NCI-H2196 treated with DMSO at 0.1 percent for 48 hours (cell line): ENCODE measurements around the gene MED26.

Source experiments
- DNase-seq: peaks from one replicate; lab custom pipeline; 2025; ENCODE audit not compliant: unreplicated experiment; lab: John Stamatoyannopoulos, UW

MED26 gene

DNA sequence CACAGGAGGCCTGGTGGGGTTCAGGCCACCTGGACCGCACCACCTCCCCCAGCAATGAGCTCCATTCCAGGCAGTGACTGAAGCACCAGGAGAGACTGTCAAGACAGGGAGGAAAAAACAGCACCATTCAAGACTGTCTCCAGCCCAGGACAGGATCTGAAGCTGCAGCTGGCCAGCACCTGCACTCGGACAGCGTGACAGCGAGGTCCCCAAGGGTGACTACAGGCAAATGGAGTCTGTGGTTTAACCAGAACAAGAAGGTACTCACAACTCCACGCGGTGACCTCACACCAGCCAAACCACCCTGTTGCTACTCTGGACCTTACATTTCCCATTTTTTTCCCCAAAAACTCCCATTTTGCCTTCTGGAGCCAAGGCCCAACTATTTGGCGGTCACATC is 9.8 kb downstream of the MED26 start:
- DNase-seq: no peak

DNA sequence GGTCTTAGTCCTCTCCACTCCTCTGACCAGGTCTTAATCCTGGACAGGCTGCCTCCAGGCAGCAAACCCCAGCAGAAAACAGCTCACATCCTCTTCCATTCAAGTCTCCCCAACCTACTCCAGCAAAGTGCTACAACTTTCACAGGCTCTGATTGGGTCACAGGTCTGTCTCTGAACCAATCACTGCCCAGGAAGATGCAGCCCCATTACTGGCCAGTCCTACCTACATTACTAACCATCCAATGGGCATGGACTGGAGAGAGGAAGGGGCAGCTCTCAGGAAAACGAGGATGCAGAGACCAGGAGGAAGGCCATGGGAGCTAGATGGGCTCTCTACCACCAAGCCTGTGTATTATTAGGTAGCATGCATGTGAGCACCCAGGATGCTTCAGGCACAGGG is 12.2 kb downstream of the MED26 start:
- DNase-seq: no peak

DNA sequence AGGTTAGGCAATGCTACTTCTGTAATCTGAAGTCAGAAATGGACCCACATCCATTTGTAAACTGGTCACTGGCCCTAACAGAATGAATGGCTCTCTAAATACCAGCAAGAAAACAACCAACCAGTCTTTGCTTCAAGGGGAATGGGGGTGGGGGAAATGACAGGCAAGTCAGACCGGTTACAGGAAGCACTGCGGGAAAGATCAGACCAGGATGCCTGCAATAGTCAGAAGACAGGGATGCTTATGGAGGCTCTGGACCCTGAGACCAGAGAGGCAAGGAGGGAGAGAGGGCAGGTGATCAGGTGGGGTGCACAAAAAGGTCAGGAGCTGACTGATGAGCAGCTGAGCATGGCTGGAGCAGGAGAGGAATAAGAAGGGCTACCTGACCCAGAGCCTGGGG is 13.1 kb downstream of the MED26 start:
- DNase-seq: no peak

DNA sequence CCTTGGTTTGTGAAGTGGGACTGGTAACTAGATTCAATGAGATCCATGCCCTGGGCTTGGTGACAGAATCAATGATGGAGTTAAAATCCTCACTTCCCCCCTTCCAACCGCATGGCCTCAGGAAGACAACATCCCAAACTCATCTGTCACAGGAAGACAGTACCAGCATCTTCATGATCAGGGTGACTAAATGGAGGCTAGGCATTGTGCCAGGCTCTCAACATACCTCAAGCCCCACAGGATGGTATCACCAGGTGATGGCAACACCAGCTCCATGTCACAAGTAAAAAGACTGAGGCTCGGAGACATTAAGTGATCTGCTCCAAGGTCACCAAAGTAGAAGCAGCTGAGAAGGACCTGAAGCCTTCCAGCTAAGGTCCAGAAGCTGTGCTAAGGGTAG is 14.2 kb downstream of the MED26 start:
- DNase-seq: no peak

DNA sequence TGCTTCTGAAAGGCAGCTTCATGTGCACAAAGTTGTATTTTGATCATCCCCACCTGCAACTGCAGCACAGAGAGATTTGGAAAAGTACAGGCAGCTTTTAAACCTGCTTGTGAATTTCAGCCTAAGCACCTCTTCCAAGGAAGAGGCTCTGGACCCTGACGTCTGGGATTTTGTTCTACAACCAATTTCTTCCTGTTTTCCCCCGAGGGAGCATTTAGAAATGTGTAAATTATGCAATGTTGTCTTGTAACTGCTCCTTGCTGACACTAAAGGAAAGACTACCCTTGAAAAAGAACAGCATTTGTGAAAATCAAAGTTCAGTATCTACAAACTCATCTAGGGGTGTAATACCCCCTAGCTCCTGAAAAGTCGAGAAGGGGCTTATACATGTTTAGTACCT is 15.4 kb downstream of the MED26 start:
- DNase-seq: no peak

DNA sequence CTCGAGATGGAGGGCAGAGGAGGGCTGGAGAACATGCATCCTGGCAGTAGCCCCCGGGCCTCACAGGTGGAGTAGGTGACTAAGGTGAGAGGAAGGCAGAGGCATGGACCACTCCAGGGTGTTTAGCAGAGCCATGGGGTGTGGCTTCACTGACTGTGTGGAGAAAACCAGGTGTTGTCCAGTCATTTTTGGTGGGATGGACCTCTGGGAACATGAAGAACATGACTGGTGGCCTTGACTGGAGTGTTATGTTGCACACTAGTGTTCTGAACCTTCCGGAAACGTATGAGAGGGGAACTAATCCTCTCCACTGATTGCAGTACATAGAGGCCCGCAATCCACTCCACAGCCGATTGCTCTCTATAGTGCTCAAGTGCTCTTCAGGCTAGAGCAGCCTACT is 16.9 kb downstream of the MED26 start:
- DNase-seq: no peak

DNA sequence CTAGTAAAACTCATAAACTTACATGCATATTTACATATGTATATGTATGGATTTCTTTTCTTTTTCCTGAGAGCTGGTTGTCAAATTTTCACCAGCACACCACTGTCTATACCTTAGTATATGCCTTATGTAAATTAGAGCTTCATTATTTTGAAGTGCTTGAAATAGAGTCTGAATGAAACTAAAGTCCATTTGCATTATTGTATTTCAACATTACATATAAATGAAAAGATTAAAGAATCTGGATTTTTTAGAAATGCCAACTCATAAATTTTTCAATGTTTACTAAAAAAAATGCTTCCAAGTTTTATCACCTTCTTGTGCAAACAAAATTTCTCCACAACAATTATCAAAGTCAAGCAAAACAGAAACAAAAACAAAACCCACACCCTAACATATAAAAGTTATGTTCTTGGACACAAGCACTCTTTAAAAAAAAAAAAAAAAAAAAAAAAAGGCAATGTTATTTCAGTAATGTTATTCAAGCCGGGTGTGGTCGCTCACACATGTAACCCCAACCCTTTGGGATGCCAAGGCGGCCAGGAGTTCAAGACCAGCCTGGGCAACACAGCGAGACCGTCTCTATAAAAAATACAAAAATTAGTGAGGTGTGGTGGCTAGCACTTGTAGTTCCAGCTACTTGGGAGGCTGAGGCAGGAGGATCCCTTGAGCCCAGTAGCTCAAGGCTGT is 18.3 kb downstream of the MED26 start:
- no peak for DNase-seq

DNA sequence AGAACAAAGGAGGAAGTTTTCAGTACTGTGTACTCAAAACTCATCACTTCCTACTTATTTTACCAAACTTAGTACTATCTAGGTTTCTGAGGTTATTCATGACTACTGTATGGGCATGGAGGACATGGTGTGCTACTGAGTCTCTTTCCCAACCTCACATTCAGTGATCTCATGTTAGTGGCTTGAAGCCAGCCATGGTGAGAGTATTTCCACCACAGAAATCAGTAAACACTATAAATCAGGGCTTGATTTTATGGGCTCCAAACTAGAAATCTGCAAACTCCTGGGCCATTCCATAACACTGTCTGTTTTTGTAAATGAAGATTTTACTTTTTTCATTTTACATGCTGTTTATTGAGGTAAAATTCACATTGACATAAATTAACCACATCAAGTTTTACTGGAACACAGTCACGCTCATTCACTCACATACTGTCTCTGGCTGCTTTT is 19.7 kb downstream of the MED26 start:
- no peak for DNase-seq

DNA sequence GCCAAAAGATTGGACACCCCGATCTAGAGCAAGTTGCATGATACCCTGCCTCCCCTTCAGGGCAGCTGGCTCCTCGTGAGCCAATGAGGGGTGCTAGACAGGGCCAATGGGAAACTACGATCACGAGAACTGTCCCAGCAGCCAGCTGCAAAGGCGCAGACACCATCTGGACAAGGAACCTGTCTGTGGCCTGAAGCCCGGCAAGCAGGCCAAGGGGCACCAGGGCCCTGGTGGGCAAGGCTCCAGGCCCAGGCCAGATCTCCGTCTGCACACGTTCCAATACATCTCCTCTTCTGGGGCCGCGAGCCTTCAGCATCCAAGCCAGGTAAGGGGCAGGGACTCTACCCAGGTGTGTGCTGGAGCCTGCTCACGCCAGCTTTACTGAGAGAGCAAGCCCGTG is 20.2 kb downstream of the MED26 start:
- no peak for DNase-seq

DNA sequence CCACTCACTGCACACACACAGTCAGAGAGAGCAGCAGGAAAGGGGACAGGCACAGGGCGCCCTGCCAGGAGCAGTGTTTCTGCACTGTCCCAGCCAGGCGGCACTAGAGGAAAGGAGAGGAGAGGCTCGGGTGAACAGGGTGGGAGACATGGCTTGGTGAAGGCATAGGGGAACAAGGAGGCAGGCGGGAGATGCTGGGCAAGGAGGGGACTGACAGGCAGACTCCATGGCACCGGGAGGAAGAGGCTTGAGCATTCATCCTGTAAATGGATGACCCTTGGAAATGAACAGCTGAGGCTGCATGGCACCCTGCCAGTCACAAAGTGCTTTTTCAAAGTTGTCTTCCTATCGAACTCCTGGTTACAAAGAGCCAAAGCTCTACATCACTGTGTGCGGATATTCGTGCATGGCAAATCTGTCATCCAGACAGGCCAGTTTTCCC is 22.4 kb downstream of the MED26 start:
- no peak for DNase-seq

DNA sequence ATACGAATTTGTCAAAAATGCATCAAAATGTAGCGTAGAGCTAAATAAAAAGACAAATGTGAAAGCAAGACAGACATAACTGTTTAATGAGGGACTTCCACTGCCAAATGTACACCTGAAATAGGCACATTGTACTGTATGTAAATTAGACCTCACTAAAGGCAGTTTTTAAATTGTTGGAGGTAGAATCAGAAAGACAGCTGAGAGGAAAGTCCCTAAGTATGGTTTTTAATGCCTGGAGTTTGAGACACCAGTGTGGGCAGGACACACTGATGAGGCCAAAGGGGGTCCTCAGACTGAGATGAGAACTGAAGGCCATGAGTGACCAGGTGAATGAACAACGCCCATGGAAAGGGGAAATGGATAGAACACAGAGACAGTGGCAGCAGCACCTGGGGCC is 22.9 kb downstream of the MED26 start:
- DNase-seq: no peak

DNA sequence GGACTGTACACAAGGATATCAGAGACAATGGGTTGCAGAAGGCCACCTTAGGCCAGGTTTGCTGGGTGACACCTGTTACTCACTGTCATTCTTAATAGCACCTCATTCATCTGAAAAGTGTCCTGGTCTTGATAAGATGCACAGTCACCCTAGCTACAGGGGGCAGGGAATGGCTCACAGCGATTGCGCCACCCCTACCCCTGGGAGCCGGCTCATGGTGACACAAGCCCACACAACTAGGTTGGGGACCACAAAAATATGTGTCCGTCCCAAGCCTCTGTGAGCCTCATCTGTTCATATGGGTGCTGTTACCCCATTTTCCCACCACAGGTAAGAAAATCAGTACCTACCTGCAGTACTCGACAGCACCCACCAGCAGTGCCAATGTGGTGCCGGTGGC is 23.4 kb downstream of the MED26 start:
- no peak for DNase-seq

DNA sequence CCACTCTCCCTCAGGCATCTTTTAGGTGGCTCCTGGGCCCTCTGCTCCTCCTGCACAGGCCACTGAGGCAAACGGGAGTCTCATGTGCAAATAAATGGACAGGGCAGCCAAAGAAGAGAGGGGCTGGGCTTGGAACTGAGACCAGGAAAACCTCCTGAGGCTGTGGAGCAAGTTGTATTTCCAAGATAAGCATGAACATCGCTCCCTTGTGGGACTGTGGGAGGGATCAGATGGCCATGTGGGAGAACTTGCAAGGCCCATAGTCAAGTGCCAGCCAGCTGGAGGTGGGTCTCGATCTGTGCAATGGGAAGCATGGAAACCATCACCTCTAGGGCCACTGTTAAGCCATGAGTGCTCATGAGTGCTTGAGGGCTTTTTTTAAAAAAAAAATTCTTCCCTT is 24.9 kb downstream of the MED26 start:
- DNase-seq: no peak

DNA sequence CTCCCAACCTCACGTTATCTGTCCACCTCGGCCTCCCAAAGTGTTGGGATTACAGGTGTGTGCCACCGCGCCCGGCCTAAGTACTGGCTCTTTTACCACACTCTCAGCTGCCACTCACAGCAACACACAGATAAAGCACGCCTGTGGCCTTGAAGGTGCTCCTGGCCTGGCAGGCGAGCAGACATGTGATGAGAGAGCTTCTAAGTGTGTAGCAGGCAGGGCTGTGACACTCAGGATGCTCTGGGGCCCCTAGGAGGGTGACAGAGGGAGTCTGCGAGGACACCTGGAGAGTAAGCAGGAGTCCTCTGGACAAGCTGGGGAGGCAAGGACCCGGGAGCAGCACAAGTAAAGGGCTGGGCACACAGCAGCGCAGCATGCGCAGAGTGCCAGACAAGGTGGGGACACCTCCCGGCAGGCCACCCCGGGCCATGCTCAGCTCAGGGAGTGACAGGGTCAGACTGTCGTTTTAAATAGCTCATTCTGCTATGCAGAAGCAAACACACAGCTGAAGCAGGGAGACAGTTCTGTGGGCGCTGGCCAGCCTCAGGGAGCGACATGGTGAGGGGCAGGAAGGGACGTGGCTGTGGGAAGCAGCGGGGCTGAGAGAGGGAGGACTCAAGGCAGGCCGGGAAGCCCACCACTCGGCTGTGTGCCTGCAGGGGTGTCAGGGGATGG is 26.5 kb downstream of the MED26 start:
- no peak for DNase-seq

DNA sequence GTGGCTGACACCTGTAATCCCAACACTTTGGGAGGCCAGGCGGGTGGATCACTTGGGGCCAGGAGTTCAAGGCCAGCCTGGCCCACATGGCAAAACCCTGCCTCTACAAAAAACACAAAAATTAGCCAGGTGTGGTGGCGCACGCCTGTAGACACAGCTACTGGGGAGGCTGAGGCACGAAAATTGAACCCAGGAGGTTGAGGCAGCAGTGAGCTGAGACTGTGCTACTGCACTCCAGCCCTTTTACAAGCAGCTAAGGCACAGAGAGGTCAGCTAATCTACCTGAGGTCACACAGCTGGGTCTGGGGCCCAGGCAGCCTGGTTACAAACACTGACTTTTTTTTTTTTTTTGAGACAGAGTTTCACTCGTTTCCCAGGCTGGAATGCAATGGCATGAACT is 27.2 kb downstream of the MED26 start:
- DNase-seq: no peak

DNA sequence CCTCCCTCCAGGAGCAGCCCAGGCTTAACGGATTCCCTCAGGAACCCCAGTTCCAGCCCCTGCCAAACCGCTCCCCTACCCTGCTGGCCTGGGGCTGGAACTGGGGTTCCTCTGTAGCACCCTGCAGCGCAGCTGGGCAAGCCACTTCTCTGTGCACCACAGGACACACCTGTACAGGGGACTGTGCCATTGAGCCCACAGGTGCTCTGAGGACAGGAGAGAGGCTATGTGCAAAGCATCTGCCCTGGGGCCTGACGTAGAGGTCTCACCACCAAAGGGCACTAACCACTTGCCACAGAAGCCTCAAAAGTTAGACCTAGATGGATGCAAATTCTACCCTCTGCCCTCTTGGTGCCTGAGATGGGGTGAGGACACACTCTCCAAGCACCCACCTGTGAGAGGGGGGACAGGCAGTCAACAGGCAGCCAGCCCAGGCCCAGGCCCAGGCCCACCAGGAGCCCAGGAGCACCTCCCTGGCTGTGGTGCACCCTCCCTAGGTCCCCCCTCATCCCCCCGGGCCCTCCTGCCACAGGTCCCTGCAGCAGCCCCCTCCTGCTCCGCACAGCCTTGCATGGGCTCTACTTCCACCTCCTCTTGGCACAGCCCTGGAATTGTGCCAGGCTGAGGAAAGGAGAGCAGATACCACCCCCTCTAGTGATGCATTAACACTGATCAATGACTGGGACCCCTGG is 28.2 kb downstream of the MED26 start:
- DNase-seq: no peak

DNA sequence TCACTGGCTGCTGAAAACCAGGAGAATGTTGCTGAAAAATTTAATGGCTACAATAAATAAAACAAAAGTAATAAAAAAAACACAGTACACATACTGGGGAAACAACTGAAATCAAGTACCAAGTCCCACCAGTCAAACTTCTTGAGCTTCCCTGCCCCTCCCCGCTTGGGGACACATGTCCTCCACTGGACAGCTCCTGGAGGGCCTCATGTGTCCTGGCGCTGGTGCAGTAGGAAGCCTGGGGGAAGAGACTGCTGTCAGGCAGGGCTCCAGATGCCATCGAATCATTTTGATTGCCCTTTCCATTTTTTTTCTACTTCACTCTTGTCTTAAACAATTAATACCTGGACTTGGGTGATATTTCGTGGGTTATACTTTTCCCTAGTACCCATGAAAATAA is 29.2 kb downstream of the MED26 start:
- no peak for DNase-seq

DNA sequence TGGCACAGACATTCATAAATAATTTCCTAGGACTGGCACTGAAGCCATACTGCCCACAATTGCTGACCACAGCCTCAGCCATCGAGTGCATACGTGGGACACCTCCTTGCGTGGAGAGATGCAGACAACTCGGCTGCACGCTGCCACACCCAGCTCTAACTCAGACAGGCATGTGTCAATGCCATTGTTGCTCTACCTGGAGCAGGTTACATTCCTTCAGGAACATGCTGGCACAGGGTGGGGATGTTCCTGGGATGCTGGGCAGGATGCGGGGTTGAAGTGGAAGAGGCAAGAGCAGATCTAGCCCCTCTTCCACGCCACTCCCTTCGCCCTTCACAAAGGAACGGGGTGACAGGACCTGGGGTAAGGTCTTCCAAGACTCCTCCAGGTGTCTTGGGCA is 31.6 kb downstream of the MED26 start:
- no peak for DNase-seq

DNA sequence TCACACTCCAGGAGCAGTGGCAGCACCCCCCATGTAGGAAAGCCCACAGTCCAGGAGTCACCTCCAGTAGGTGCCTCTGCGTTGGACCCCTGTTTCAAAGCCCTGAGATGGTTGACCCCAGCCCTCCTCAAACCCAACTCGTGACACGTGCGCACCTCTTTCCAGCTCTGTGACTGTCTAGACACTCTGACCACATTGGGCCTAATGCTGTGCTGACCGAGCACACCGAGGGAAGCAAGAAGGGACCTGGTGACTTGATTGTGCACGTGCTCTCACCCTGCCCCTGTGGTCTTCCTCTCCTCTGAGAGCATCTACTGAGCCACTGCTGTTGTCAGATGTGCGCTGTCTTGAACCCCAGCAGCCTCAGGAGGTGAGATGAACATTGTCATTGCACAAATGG is 32.9 kb downstream of the MED26 start:
- DNase-seq: no peak

DNA sequence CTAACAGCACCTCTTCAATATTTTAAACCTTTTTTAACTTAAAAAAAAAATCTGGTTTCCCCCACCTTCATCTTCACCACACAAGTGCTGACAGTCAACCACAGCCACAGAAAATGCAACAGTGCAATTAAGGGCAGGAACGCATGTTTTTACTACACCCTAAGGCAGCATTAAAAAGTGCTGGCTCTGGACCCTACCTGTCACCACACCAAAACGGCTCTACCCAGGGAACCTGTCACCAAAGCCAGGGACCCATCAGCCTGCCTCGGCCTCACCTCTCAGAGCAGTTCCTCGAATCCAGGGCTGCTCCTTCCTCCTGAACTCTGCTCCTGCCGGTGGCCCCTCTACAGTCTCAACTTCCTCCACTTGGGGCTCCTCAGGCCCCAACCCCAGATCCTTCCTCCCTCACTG is 33.3 kb downstream of the MED26 start:
- DNase-seq: no peak

DNA sequence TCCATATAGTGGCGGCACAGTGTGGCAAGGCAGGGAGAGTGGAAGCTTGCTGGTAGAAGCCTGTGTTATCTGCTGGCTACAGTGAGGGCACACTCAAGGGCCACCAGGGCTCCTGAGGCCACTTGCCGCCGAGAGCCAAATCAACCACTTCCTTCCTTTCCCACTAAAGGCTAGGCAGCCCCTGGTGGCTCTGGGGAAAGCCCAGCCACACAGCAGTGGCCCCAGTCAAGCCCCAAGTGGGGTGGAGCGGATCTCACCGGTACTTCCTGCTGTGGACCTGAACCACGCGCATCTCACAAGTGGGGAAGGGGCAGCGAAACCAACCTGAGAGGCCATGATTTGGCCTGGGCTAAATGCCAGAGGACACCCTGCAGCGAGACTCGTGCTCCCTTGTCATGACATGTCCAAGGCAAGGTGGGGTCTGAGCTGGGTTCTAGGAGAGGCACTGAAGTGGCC is 33.8 kb downstream of the MED26 start:
- DNase-seq: no peak

DNA sequence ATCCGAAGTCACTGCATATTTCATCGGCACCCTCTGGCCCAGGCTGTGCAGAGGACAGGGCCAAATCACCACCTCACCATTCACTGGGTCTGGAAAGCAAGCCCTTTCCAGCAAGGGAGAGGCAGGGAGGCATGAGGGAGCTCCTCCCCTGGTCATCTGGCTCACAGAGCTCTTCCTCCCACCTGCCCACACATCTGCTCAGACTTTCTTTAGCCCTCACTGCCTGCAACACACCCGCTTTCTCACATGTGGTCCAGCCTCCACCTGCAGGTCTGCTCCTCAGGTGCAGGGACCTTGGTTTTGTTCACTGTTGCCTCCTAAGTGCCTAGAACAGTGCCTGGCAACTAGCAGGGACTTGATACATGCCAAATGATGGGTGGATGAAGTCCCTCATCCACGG is 34.8 kb downstream of the MED26 start:
- DNase-seq: no peak
